HG03571 (cell line): ENCODE results near the gene PRR5.

Experiments
- ATAC-seq: cut with Tn5 transposase; IDR thresholded peaks from one replicate; pipeline ENCODE4 v1.9.1; 2021; ENCODE audit not compliant: unreplicated experiment

PRR5 gene

DNA sequence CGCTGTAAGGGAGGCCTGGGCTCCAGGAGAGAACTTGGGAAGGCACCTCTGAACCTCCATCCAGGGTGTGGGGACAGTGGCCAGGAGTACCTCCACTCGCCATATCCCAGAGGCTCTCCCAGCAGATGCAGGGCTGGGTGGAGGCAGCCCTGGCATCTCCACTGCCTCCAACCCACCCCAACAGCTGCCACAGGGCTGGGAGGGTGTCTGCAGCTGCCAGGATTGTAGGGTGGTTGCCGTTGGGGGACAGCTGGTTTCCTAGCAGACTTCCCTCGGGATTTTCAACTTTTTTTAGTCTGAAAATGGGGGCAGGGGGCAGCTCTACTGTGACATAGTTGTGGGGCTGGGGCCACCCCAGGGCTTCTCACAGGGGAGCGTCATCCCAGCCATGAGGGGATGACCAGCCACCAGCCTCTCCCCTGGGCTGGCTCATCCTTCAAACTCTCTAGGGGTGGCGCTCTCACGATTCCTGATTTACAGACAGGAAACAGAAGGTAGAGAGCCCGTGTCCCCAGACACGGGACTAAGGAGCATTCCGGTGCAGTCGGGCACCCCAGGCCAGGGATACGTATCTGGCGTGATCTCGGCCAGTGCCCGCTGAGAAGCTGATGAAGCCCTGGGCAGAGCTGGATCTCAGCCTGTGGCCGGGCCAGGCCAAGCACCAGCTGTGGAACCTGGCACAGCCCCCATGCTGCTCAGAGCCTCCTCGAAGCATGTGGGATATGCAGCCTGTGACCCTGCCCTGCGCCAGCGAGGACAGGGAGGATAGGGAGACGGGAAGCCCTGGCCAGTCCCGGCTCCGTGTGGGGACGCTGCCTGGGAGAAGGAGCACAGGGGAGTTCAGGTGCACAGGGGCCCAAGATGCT, 9.9 kb downstream of the PRR5 start:
- ATAC-seq: no peak

- ATAC-seq: no peak
These were observed 11.0 kb downstream of the PRR5 start for GRCh38 chr22:44712962-44713361.

GRCh38 chr22:44714703-44715350, 12.8 kb downstream of the PRR5 start:
- ATAC-seq: no peak

DNA sequence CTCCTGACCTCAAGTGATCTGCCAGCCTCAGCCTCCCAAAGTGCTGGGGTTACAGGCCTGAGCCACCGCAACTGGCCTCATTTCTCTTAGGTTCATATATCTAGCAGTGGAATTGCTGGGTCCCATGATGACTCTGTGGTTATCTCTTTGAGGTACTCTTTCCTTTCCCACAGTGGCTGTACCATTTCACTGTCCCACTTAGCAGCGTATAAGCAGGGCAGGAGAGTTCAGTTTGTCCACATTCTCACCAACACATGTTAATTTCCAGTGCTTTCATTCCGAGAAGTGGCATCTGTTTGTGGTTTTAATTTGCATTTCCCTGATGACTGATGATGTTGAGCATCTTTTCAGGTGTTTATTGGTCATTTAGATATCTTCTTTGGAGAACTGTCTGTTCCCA, 16.4 kb downstream of the PRR5 start:
- ATAC-seq: no peak

GRCh38 chr22:44719586-44720368, 17.8 kb downstream of the PRR5 start:
- no peak for ATAC-seq

DNA sequence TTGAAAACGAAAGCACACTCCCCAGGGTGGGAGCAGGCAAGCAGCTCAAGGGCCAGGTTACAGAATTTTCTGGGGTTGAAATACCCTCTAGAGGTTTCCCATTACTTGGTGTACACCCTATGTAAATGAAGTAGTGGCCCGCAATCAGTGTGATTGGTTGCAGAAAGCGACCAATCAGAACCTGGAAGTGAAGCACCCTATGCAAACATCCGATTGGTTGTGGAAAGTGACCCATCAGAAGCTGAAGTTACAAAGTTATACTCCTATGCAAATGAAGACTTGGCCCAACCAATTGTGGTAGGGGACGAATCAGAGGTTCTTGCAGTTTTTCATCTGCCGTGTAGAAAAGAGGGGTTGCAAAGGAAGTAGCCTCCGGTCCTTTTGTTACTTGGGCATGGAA, 19.2 kb downstream of the PRR5 start:
- ATAC-seq: no peak

DNA sequence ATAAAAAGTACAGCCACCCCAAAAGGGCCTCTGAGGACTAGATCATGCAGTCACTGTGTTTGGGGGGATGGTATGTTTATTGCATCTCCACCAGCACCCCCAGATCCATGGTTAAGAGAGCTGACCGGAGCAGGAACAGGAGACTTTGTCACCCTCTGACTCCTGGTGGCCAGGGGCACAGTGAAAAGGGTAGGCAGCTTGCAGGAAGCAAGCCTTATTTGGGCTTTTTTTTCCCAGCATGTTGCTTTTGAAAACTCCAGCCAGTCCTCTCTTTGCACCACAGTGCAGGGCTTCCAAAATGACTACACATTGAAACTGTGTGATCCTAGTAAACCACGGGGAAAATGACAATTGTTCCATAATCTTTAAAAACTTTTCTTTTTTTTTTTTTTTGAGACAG, 20.6 kb downstream of the PRR5 start:
- no peak for ATAC-seq

DNA sequence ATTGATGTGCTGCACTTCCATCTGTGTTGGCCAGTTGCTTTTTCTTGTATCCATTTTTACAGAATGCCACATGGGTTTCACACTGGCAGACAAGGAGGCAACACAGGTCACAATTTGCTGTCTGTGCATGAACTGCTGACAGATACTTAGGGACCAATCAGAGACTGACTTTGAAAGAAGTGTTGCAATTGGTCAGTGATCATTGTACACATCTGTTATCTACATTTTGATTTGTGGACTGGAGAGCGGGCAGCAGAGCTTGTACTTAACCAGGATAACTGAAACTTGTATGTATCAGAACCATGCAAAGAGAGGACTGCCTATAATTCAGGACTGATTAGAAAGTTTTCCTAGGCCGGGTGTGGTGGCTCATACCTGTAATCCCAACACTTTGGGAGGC, 21.8 kb downstream of the PRR5 start:
- no peak for ATAC-seq

- ATAC-seq: no peak
These were observed 22.4 kb downstream of the PRR5 start for GRCh38 chr22:44724416-44724815.

DNA sequence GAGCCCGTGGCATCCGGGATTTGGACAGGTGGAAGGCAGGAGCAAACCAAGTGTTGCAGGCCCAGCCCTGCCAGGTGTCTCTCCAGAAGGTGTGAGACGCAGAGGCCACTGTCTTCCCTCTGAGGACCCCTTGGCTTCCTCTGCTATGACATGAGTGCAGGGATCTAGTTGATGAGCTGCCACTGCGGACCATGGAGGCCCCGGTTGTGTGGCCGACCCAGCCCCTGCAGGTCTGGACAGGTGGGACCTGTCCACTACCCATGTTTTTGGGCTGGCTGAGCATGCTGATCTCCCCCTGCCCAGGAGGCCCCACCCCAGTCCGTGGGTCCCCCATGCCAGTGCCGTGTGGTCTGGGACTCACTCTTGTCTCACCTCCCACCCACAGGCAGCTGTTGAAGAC, 22.9 kb downstream of the PRR5 start:
- no peak for ATAC-seq

DNA sequence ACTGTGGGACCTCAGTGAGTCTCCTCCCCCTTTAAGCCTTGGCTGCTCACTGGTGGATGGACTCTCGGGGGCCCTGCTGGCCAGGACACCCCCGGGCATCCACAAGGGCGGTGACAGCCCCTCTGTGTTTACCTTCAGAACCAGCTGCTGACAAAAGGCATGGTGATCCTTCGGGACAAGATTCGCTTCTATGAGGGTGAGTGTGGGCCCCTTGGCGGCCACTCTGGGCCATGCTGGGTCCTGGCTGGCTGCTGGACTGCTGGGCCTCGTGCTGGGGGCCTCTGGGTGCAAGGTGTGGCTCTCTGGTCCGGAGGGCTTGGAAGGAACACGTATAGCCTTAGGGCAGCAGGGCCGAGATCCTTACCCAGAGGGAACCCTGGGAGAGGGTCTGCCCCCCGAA, 24.4 kb downstream of the PRR5 start:
- ATAC-seq: no peak

- no peak for ATAC-seq
These were observed 25.1 kb downstream of the PRR5 start for GRCh38 chr22:44727148-44727547.

- ATAC-seq: no peak
These were observed 25.7 kb downstream of the PRR5 start for GRCh38 chr22:44727709-44728108.

GRCh38 chr22:44728761-44729324, 26.8 kb downstream of the PRR5 start:
- ATAC-seq: no peak

GRCh38 chr22:44729391-44730021, 27.5 kb downstream of the PRR5 start:
- ATAC-seq: no peak

GRCh38 chr22:44730022-44730393, 28.0 kb downstream of the PRR5 start:
- no peak for ATAC-seq

GRCh38 chr22:44730490-44731356, 28.7 kb downstream of the PRR5 start:
- no peak for ATAC-seq

DNA sequence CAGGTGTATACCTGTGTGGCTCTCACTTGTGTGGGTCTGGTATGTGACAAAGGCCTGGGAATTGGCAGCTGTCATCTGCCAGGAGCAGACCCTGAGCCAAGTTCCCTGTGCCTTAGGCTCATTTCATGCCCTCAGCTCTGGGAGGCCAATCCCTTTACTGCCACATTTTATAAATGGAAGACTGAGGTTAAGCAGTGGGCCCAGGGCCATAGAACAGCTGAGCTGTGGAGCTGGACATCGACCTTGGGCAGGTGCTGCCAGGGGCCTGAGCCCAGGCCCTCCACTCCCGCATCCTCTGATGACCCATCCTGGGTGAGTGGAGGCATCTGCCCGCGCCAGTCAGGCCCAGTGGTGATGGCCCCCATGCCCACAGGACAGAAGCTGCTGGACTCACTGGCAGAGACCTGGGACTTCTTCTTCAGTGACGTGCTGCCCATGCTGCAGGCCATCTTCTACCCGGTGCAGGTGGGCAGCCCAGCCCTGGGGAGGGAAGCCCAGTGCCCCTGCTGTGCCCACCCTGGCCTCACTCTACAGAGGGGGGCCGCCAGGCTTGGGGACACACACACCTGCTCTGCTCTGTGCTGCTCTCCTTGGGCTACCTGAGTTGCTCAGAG, 29.5 kb downstream of the PRR5 start:
- ATAC-seq: no peak

DNA sequence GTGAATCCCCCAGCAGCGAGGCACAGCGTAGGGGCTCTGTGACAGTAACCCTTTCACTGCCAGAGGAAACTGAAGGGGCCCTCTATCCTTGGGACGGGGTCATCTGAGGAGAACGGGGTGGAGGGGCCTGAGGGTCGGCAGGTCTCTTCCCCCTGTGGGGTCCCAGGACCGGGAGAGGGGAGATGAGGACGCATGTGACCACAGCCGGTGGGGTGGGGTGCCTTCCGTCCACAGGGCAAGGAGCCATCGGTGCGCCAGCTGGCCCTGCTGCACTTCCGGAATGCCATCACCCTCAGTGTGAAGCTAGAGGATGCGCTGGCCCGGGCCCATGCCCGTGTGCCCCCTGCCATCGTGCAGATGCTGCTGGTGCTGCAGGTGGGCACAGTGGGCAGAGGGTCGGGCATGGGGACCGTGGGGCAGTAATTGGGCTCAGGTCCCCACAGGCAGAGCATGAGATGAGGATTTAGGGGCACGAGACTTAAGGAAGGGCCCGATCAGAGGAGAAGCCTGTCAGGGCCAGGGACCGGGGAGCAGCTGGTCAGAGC, 30.1 kb downstream of the PRR5 start:
- no peak for ATAC-seq
